GM20431 (cell line): ENCODE data around the gene TMC8.
"Not testable (repeated sequence)": the region's sequence is repeated elsewhere in the genome, so short reads cannot be mapped to it uniquely, and the experiment has no call there.

Source experiments
- in situ Hi-C: fragments of 300-500 bp; cut with MseI, MboI; formaldehyde crosslinking; loops from one replicate; pipeline ENCODE4 v1.15.0; 2020; ENCODE audit warnings: low sequenced_read_pairs; ENCODE audit not compliant: unreplicated experiment

The TMC8 gene

DNA sequence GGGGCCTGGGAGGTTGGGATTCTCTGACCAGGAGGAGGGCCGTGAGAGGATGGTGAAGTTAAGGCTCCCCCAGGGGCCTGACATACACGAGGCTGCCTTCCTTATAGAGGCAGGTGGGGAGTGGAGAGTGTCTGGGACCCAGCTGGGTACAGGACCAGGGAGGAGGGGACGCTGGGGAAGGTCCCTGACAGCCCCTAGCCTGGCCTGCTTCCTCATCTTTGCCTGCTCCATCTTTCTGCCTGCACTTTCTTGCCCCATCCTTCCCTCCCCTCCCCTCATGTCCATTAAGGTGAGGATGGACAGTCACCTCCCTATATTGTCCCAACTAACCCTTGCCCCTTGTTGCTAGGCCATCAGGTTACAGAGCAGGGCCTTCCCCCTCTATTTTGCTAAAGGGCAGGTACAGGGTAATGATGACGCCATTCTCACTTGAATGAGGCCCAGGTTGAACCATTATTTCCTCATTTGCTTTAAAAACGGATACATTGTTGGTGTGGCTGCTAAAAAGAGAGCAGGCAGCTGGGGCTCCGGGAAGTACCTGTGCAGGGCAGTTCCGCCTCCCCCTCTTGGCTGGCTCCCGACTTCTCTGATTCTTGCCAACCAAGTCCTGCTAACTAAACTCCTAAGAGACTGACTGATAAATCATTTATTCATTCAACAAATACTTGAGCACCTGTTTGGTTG lies 16.9 kb downstream of the TMC8 start:
- in situ Hi-C loops: no loop called here

DNA sequence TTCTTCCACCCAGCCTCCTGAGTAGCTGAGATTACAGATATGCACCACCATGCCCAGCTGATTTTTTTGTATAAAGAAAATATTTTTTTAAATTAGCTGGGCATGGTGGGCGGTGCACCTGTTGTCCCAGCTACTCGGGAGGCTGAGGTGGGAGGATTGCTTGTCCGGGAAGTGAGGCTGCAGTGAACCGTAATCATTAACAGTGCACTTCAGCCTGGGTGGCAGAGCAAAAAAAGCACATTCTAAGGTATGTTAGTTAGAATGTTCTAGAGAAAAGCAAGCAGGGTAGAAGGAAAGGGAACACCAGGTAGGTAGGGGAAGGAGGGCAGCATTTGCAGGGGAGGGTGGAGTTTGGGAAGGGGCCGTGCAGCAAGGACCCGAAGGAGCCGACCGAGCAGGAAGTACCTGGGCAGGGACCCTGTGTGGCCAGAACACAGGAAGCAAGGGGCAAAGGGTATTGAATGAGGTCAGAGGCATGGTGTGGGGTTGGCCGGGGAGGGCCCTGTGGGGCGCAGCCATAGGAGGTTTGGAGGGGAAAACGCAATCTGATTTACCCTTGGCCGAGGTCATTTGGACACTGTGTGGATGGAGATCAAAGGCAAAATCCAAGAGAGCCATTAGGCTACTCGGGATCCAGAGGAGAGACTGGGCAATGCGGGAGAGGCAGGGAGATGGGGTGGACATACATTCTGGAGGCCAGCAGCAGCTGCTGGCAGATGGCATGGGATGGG lies 17.9 kb downstream of the TMC8 start:
- in situ Hi-C loops: no loop called here

DNA sequence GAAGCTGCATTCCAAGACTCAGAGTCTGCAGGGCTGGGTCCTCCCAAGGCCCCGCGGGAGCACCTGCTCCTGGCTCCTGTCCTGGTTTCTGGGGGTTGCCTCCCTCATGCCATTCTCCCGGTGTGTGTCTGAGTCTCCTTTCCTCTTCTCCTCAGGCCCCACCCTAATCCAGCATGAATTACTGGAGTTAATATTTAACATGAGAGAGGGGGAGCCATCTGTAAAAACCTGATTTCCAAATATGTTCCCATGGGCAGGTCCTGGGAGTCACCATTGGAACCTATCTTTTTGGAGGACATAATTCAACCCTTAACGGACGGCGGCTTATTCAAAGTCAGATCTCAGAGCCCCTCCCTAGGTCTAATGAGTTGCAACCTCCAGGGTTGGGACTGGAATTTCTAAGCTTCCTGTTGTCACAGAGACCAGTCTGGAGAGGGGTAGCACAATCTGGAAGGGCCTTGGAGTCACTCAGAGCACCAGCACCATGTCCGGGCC lies 21.0 kb downstream of the TMC8 start:
- in situ Hi-C loops: loop anchor here (10.0 kb wide), 1 partner anchor 697 kb away; no protein-coding TSS in a partner anchor

DNA sequence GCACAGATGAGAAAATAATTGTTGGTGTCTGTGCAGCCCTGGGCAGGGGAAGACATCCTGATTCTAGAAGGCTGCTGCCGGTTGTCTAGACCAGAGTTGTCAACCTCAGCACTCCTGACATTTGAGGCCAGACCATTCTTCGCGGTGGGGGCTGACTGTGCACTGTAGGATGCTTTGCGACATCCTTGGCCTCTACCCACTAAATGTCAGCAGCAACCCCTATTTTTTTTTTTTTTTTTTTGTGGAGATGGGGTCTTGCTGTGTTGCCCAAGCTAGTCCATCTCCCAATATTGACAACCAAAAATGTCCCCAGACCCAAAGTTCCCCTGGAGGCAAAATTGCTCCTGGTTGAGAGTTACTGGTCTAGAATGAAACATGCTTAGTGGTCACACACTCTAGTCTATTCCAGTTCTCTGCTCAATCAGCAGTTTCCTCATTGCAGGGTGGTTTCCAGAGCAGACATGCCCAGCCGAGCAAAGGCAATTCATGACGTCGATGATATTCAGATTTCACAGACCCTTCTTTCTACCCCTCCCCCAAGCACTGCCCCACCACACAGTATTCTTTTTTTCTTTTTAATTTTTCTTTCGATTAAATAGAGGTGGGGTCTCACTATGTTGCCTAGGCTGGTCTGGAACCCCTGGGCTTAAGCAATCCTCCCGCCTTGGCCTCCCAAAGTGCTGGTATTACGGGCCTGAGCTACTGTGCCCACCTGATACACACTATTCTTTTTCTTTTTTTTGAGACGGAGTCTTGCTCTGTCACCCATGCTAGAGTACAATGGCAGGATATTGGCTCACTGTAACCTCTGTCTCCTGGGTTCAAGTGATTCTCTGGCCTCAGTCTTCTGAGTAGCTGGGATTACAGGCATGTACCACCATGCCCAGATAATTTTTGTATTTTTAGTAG lies 24.6 kb downstream of the TMC8 start:
- in situ Hi-C loops: loop anchor here (10.0 kb wide), 1 partner anchor 700 kb away; no protein-coding TSS in a partner anchor

DNA sequence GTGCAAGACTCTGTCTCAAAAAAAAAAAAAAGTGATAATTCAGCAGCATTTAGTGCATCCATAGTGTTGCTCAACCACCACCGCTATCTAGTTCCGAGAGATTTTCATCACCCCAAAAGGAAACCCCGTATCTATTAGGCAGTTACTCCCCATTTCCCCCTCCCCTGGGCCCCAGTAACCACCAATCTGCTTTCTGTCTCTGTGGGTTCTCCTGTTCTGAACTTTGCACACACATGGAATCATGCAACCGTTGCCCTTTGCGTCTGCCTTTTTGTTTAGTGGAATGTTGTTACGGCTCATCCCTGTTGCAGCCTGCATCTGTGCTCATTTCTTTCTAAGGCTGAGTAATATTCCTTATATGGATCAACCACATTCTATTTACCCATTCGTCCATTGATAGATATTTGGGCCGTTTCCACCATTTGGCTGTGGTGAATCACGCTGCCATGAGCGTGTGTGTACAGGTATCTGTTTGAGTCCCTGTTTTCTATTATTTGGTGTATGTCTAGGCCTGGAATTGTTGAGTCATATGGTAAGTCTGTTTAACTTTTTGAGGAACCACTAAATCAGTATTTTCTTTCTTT lies 29.1 kb downstream of the TMC8 start:
- in situ Hi-C loops: loop anchor here (10.0 kb wide), 1 partner anchor 705 kb away; no protein-coding TSS in a partner anchor

DNA sequence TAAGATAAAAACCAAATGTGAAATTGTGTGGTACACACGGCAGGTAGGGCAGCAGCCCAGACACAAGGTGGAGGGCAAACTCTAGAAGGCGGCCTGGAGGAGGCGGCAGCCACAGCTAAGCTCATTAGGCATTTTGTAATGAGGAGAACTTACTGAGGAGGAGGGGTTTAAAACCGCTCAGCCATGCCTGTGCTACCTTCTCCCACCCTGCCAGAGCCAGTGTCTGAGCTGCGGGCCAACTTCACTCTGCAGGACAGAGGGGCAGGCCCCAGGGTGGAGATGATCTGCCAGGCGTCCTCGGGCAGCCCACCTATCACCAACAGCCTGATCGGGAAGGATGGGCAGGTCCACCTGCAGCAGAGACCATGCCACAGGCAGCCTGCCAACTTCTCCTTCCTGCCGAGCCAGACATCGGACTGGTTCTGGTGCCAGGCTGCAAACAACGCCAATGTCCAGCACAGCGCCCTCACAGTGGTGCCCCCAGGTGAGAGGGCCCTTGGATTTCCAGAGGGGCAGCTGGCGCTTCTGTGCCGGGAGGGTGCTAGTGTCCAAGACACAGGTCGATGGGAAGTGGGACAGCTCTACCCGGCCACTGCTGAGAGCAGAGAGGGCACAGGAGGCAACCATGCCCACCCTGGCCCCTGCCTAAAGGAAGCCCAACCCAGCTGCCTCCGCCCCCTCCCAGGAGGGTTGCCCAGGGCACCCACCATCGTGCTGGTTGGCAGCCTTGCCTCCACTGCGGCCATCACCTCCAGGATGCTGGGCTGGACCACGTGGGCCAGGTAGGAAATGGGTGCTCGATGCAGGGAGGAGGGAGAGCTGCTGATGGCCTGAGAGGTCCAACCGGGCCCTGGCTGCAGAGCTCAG lies 33.5 kb downstream of the TMC8 start:
- in situ Hi-C loops: no loop called here

DNA sequence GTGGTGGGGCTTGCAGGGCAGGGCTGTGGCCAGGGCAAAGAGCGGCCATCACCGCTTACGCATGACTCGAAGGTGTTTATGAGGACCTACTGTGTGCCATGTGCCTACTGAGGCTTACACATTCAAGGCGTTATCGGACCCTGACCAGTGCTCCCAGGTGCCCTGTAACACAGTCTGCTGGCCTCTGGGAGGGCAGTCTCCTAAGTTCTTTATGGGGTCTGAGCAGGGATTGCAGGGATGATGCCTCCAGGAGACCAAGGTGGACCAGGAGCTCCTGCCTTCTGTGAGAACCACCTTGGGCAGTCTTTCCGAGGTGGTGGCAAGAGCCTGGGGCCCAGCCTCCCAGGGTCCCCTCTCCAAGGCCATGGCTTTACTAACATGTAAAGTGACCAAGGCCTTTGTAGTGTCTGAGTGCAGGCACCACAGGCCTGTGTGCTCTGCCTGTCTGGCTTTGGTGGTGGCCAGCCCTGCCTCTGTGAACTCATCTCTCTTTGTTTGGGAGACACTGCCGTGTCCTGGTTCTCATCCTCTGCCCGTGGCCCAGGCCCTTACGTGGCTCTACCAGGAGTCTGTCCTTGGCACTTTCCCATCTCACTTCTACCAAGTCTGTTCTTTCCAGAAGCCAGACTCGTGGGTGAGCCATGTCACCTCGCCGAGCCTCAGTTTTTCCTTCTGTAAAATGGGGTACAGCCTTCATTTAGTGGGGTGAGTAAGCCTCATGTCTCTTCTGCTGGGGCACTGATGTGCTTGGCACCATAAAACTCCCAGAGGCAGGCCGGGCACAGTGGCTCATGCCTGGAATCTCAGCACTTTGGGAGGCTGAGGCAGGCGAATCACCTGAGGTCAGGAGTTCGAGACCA lies 34.4 kb downstream of the TMC8 start:
- in situ Hi-C loops: no loop called here

DNA sequence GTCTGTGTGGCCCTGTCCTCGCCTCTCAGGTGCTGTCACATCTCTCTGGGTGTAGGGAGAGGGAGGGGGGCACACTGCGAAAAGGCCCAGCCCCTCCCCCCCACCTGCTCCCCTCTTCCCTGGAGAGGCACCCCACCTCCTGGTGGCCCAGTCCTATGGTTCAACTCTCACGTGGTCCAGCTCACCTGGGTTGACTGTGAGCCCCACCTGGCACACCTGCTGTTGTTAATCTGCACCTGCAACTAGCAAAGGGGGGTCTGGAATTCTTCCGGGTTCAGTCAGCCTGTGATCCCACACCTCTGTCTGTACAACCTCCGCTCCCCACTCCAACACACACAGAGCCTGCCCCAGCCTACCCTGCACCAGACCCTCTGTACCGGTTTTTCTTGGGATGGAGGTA lies 35.8 kb downstream of the TMC8 start:
- in situ Hi-C loops: no loop called here

DNA sequence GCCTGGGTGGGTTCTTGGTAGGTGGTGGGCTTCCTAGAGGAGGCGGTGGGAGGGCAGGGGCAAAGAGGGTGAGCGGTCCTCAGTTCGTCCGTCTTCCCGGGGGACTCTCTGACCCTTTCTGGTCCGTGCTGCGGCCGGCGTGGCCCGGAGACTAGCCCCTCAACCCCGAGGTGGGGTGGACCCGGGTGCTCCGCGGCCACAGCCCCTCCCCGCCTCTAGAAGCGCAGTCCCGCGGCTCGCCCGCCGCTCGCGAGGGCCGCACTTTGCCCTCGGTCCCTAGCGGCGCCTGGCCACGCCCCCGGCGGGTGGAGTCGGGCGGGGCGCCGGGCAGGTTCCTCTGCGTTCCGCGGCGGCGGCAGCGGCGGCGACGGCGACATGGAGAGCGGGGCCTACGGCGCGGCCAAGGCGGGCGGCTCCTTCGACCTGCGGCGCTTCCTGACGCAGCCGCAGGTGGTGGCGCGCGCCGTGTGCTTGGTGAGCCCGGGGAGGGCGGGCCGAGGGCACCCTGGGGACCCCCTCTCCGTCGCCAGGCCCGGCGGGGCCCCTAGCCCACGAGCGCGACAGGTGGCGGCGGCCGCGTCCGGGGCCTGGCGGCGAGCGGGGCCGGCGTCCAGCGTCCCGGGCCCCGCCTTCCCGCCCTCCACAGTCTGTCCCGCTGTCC lies 37.8 kb downstream of the TMC8 start, which contains the start of gene SYNGR2:
SYNGR2 (plus strand) TSS at position 340 of the 661 bp plus-strand sequence; CDS start at position 376, 36 bp downstream.
- in situ Hi-C loops: no loop called here

DNA sequence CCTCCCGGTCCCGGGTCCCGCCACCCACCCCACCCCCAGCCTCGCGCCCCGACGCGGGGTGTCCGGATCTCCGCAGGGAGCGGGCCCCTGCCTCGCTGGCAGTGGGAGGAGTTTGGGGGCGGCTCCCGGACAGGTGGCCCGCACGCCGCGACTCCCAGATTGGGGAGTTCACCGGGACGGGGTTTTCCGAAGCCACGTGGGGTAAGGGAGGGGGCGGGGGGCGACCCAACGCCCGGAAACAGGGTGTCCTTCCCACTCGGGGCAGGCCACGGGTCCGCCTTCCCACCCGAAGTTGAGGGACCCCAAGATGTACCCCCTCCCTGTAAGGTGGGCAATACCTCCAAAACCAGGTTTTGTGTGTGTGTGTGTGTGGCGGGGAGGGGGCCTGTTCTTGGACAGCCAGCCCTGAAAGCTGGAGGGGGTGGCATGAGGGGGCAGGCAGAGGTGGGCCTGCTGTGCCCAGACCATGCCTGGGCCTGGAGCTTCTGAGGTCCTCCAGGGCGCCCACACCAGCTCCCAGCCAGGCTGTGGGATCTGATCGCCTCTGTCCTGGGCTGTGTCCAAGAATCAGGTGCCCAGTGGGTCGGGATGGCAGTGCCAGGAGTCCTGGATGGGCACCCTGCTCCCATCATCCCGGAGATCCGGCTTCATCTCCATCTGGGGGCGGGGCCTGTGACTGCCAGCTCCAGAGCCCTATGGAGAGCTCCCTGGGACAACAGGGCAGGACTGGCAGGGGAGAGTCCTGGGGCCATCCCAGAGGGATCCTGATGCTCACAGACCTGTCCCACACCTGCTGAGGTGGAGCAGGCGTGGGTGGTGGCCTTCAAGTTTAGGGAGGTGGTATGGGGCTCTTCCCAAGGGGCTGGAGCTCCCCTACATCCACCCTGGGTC lies 38.6 kb downstream of the TMC8 start:
- in situ Hi-C loops: no loop called here

DNA sequence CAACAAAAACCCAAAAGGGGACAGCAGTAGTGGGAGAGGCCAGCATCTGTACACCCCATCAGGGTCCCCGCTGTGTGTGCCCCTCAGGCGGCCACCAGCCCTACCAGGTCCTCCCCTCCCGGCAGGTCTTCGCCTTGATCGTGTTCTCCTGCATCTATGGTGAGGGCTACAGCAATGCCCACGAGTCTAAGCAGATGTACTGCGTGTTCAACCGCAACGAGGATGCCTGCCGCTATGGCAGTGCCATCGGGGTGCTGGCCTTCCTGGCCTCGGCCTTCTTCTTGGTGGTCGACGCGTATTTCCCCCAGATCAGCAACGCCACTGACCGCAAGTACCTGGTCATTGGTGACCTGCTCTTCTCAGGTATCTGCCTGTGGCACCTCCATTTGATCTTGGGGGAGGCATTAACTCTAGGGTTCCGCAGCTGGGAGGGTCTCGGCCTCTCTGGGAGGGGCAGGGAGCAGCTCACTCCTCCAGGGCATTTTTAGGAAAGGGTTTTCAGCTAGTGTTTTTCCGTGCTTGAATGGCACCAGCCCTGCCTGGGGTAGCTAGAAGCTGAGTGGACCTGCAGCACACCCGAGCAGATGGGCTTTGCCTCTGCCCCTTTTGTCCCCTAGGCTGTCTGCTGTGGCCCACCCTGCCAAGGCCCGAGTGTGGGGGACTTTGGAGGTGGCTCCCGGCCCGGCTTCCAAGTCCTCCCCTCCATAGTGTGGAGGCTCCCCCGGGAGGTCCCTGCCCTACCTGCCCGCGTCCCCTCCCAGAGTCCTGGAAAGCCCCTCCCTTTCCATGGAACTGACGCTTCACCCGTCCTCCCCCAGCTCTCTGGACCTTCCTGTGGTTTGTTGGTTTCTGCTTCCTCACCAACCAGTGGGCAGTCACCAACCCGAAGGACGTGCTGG lies 40.4 kb downstream of the TMC8 start:
- in situ Hi-C loops: no loop called here

DNA sequence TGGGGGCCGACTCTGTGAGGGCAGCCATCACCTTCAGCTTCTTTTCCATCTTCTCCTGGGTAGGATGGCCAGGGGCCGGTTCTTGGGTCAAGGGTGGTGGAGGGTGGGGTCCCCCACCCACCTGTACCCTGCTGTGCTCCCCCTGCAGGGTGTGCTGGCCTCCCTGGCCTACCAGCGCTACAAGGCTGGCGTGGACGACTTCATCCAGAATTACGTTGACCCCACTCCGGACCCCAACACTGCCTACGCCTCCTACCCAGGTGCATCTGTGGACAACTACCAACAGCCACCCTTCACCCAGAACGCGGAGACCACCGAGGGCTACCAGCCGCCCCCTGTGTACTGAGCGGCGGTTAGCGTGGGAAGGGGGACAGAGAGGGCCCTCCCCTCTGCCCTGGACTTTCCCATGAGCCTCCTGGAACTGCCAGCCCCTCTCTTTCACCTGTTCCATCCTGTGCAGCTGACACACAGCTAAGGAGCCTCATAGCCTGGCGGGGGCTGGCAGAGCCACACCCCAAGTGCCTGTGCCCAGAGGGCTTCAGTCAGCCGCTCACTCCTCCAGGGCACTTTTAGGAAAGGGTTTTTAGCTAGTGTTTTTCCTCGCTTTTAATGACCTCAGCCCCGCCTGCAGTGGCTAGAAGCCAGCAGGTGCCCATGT lies 41.1 kb downstream of the TMC8 start:
- in situ Hi-C loops: not testable (repeated sequence)

DNA sequence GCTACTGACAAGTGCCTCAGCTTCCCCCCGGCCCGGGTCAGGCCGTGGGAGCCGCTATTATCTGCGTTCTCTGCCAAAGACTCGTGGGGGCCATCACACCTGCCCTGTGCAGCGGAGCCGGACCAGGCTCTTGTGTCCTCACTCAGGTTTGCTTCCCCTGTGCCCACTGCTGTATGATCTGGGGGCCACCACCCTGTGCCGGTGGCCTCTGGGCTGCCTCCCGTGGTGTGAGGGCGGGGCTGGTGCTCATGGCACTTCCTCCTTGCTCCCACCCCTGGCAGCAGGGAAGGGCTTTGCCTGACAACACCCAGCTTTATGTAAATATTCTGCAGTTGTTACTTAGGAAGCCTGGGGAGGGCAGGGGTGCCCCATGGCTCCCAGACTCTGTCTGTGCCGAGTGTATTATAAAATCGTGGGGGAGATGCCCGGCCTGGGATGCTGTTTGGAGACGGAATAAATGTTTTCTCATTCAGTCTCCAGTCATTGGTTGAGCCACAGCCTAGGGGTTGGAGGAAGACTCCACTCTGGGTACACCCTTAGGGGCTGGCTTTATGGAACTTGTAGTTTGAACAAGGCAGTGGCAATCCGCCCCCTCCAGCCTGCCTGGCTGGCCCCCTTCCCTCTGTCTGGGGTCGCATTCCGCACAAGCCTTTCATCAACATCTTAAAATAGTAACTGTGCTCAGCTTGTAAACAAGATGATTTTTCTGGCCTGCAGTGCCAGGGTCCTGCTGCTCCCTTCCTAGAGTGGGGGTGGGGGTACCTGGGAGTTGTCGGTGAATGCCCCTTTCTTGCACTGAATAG lies 41.9 kb downstream of the TMC8 start:
- in situ Hi-C loops: no loop called here

DNA sequence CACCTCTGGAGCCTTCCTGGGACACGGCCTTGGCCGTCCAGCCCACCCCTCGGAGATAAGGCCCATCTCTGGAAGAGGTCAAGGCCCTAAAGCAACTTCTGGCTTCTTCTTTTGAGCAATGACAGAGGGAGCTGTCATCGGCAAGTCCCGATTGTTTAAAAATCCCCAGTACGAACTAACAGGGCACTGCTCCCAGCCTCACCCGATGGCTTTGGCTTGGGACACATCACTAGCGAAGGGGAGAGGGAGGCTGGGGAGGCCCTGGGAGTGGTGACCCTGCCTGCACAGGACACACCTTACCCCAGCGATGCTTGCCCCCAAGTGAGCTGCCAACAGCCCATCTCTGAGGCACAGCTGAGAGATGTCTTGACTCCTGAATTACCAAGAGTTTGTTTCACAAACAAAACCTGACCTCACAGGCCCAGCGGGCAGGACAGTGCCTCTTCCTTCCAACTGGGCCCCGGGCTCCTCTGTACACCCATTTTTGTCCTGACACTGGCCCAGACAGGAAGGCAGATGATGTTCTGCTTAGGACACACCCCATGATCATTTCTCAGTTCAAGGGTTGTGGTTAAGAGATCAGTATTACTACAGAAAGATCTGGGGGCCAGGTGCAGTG lies 42.6 kb downstream of the TMC8 start:
- in situ Hi-C loops: no loop called here
